Hematopoietic multipotent progenitor cell treated with erythropoietin and hydrocortisone succinate and interleukin-3 and kit ligand, for 6 days (in vitro differentiated cells): ENCODE data around the gene NPIPA1.
A peak's percentile ranks its signal among the peaks of the same experiment; 100 is the strongest.
"Not testable (repeated sequence)": the region's sequence is repeated elsewhere in the genome, so short reads cannot be mapped to it uniquely, and the experiment has no call there.

Experiments
- DNase-seq: peaks from one replicate; pipeline ENCODE4 v3.0.0-alpha.2; 2015

NPIPA1 gene

DNA sequence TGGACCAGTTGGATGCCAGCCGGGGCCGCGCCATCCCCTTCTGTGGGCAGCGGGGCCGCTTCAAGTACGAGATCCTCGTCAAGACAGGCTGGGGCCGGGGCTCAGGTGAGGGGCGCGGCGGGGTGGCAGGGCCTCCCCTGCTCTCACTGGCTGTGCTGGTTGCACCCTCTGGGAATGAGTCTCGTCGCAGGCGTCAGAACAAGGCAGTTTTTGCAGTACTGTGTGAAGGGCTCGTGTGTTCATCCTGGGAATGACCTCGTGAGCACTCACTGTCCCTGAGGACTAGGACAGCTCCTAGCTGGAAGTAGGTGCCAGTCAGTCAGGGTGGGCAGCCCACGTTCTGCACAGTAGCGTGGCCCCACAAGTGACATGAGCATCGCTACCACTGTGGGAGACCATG is 6.3 kb upstream of the NPIPA1 start:
- DNase-seq, result not testable (repeated sequence)

DNA sequence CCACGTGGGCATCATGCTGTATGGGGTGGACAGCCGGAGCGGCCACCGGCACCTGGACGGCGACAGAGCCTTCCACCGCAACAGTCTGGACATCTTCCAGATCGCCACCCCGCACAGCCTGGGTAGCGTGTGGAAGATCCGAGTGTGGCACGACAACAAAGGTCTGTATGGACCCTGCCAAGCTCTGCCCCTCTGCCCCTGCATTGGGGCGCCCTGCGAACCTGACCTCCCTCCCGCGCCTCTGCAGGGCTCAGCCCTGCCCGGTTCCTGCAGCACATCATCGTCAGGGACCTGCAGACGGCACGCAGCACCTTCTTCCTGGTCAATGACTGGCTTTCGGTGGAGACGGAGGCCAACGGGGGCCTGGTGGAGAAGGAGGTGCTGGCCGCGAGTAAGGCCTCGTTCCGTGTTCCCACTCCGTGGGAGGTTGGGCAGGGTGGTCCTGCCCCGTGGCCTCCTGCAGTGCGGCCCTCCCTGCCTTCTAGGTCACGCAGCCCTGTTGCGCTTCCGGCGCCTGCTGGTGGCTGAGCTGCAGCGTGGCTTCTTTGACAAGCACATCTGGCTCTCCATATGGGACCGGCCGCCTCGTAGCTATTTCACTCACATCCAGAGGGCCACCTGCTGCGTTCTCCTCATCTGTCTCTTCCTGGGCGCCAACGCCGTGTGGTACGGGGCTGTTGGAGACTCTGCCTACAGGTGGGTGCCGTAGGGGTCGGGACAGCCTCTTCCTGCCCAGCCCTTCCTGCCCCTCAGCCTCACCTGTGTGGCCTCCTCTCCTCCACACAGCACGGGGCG is 4.5 kb upstream of the NPIPA1 start:
- not testable (repeated sequence) for DNase-seq

- not testable (repeated sequence) for DNase-seq
Measured at GRCh38 chr16:14937994-14938393, 751 bp downstream of the NPIPA1 start.

DNA sequence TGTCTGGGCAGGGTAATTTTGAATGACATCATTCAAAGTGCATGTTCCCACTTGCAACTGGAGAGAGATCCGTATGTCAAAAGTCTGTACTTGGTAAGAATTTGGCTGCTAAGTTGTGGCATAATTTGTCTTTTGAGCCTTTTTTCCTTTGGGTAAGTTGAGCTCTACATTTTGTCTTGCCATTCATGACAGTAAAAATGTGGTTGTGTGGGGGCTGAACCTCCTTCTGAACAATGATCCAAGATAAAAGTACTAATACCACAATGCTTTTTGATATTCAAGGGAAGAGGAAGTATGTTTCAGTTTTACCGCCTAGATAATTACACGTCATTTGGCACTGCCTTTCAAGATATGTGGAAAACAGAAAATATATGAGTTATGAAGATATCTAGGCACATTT is 5.4 kb downstream of the NPIPA1 start:
- not testable (repeated sequence) for DNase-seq

DNA sequence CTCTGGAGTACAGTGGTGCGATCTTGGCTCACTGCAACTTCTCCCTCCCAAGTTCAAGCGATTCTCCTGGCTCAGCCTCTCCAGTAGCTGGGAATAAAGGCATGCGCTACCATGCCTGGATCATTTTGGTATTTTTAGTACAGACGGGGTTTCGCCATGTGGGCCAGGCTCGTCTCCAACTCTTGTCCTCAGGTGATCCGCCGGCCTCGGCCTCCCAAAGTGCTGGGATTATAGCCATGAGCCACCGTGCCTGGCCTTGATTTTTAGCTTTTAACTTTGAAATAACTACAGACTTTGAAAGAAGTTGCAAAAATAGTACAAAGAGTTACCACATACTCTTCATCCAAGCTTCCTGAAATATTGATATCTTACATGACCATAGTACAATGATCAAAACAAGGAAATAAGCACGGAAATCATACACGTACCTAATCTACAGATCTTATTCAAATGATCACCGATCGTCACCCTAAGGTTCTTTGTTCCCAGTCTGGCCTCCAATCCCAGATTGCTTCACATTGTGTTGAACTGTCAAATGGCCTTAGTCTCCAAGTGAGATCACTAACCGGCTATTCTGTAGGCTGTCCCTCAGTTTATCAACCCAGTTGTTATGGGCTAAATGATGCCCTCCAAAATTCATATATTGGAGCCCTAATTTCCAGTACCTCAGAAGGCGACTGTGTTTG is 18.4 kb downstream of the NPIPA1 start:
- no peak for DNase-seq

GRCh38 chr16:14957576-14958322 is 20.5 kb downstream of the NPIPA1 start:
- no peak for DNase-seq

DNA sequence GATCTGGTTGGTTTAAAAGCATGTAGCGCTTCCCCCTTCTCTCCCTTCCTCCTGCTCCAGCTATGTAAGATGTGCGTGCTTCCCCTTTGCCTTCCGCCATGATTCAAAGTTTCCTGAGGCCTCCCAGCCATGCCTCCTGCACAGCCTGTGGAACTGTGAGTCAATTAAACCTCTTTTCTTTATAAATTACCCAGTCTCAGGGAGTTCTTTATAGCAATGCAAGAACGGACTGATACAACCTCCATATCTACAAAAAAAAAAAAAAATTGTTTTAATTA is 21.0 kb downstream of the NPIPA1 start:
- DNase-seq, result no peak

- DNase-seq, result no peak
Measured at GRCh38 chr16:14958970-14959369, 21.7 kb downstream of the NPIPA1 start.

DNA sequence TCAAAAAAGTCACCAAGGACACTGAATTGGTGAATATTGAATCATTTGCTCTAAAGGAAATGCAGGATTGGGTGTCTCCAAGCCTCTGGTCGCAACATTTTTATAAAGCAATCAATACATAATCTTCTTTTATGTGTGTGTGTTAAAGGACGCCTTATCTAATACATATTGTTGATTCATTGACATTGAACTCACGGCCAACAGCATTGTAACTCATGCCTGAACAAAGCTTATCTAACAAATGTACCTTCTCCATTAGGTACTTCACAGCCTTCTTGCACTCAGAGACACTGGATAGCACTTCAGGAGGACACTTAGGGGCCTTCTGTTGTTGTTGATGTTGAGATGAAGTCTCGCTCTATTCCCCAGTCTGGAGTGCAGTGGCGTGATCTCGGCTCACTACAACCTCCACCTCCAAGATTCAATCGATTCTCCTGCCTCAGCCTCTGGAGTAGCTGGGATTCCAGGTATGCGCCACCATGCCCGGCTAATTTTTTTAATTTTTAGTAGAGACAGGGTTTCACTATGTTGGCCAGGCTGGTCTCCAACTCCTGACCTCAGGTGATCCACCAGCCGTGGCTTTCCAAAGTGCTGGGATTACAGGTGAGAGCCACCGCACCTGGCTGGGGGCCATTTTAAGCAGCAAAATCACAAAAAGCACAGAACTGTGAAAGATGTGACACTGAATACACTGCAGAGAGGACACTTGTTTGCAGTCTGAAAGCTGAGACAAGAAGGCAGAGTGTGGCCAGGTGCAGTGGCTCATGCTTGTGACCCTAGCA is 24.4 kb downstream of the NPIPA1 start:
- DNase-seq, result no peak

GRCh38 chr16:14963281-14964173 is 26.3 kb downstream of the NPIPA1 start:
- no peak for DNase-seq

DNA sequence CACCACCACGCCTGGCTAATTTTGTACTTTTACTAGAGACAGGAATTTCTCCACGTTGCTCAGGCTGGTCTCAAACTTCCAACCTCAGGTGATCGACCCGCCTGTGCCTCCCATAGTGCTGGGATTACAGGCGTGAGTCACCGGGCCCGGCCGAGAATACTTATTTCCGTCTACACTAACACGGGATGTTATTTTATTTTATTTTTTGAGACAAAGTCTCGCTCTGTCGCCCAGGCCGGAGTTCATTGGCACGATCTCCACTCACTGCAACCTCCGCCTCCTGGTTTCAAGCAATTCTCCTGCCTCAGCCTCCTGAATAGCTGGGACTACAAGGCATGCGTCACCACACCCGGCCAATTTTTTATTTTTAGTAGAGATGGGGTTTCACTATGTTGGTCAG is 28.1 kb downstream of the NPIPA1 start:
- DNase-seq, result no peak

DNA sequence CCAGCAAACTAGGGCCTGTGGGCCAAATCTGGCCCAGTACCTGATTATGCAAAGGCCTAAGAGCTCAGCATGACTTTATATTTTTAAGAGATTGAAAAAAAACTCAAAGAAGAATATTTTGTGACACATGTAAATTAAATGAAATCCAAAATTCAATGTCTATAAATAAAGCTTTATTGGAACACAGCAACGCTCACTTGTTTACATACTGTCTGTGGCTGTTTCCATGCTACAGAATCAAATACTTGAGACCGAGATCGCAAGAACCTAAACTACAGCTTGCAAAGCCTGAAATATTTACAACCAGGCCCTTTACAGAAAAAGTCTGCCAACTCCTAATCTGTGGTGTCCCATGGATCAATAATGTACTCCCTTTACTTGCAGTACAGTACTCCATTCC is 32.6 kb downstream of the NPIPA1 start:
- DNase-seq, result not testable (repeated sequence)

GRCh38 chr16:14971621-14972228 is 34.5 kb downstream of the NPIPA1 start:
- peak; percentile 92 for DNase-seq

- not testable (repeated sequence) for DNase-seq
Measured at GRCh38 chr16:14973785-14974322, 36.6 kb downstream of the NPIPA1 start.

- DNase-seq, result not testable (repeated sequence)
Measured at GRCh38 chr16:14974331-14974655, 37.0 kb downstream of the NPIPA1 start.

GRCh38 chr16:14974656-14975417 is 37.6 kb downstream of the NPIPA1 start, which contains the start of gene PDXDC1:
Gene PDXDC1, plus strand, starts transcription at chr16:14975026. Its CDS starts 174 bp downstream, at chr16:14975200.
- peak; percentile 99 for DNase-seq

GRCh38 chr16:14975418-14976194 is 38.4 kb downstream of the NPIPA1 start:
- DNase-seq, result peak; percentile 49

DNA sequence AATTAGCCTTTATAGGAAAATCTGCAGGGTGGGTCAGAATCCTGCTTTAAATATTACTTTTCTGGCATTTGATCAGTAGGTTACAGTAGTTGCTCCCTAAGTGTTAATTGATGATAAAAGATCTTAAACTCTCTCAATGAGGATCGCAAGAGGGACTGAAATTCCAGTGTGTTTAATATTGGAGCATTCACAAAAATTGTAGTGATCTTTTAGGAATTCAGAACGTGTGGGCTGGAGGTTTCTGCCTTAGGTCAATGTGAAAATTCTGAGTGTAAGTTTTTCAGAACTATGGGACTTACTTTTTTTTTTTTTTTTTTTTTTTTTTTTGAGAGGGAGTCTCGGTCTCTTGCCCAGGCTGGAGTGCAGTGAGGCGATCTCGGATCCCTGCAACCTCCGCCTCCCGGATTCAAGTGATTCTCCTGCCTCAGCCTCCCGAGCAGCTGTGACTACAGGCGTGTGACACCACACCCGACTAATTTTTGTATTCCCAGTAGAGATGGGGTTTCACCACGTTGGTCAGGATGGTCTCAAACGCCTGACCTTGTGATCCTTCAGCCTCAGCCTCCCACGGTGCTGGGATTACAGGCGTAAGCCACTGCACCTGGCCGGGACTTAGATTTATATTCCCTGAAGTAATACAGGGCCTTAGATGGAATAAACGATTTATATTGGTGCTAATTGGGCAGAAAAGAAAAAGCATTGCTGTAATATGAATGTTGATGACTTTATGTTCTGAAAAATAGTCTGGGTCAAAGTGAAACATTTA is 39.9 kb downstream of the NPIPA1 start:
- DNase-seq, result not testable (repeated sequence)

DNA sequence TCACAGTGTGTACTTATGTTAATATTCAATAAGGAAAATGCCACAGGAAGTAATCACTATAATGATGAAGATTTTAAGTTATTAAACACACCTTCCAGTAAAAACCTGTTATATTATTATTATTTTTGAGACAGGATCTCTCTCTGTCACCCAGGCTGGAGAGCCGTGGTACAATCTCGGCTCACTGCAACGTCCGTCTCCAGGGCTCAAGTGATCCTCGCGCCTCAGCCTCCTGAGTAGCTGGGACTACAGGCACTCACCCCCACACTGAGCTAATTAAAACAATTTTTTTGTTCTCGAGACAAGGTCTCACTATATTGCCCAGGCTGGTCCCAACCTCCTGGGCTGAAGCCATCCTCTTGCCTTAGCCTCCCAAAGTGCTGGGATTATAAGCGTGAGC is 41.0 kb downstream of the NPIPA1 start:
- not testable (repeated sequence) for DNase-seq
